HEK293T (cell line): ENCODE results near the gene ADAMTS8.

Experiments used
- CTCF ChIA-PET: fragments of 350-600 bp; formaldehyde crosslinking; extraction: SDS; loops from one replicate; lab custom pipeline; 2021; ENCODE audit warnings: antibody characterized with exemption, inconsistent platforms; lab: Yijun Ruan, JAX
- POLR2A ChIA-PET: fragments of 350-600 bp; formaldehyde crosslinking; extraction: SDS; loops from one replicate; lab custom pipeline; 2020; ENCODE audit warnings: antibody characterized with exemption, inconsistent platforms; lab: Yijun Ruan, JAX
- DNase-seq: peaks from one replicate; pipeline ENCODE4 v3.0.0; 2012; ENCODE audit warnings: mixed read lengths; ENCODE audit errors: extremely low spot score
- ARNT ChIP-seq: fragments of 450-650 bp; IDR thresholded peaks from 2 replicates; pipeline ENCODE4 v1.6.1; 2017; ENCODE audit warnings: mild to moderate bottlenecking
- BHLHE40 ChIP-seq: fragments of 450-650 bp; IDR thresholded peaks from 2 replicates; pipeline ENCODE4 v1.6.1; 2016; ENCODE audit warnings: mild to moderate bottlenecking, moderate library complexity, borderline replicate concordance
- CTBP1 ChIP-seq: fragments of 450-650 bp; IDR thresholded peaks from 2 replicates; pipeline ENCODE4 v1.6.1; 2016; ENCODE audit warnings: borderline replicate concordance
- ELF4 ChIP-seq: fragments of 450-650 bp; IDR thresholded peaks from 2 replicates; pipeline ENCODE4 v1.6.1; 2017; ENCODE audit warnings: antibody characterized with exemption
- FOXA1 ChIP-seq: fragments of 450-650 bp; IDR thresholded peaks from 2 replicates; pipeline ENCODE4 v1.6.1; 2016; ENCODE audit warnings: mild to moderate bottlenecking
- FOXK2 ChIP-seq: fragments of 450-650 bp; IDR thresholded peaks from 2 replicates; pipeline ENCODE4 v1.6.1; 2016; ENCODE audit warnings: mild to moderate bottlenecking
- FOXM1 ChIP-seq: fragments of 450-650 bp; IDR thresholded peaks from 2 replicates; pipeline ENCODE4 v1.6.1; 2017; ENCODE audit warnings: mild to moderate bottlenecking, borderline replicate concordance
- HDGF ChIP-seq: fragments of 450-650 bp; IDR thresholded peaks from 2 replicates; pipeline ENCODE4 v1.6.1; 2017; ENCODE audit warnings: antibody characterized with exemption, borderline replicate concordance
- L3MBTL2 ChIP-seq: fragments of 450-650 bp; conservative IDR thresholded peaks from 2 replicates; pipeline ENCODE4 v1.6.1; 2016; ENCODE audit warnings: mild to moderate bottlenecking
- LEF1 ChIP-seq: fragments of 450-650 bp; IDR thresholded peaks from 2 replicates; pipeline ENCODE4 v1.6.1; 2017; ENCODE audit warnings: mild to moderate bottlenecking, borderline replicate concordance
- NFRKB ChIP-seq: fragments of 450-650 bp; IDR thresholded peaks from 2 replicates; pipeline ENCODE4 v1.6.1; 2016; ENCODE audit warnings: mild to moderate bottlenecking, moderate library complexity
- SP1 ChIP-seq: fragments of 450-650 bp; IDR thresholded peaks from 2 replicates; pipeline ENCODE4 v1.6.1; 2017
- SUZ12 ChIP-seq: fragments of 450-650 bp; IDR thresholded peaks from 2 replicates; pipeline ENCODE4 v1.6.1; 2016; ENCODE audit warnings: mild to moderate bottlenecking
- TARDBP ChIP-seq: fragments of 450-650 bp; IDR thresholded peaks from 2 replicates; pipeline ENCODE4 v1.6.1; 2016
- ZNF384 ChIP-seq: fragments of 450-650 bp; IDR thresholded peaks from 2 replicates; pipeline ENCODE4 v1.6.1; 2016
- TF ChIP-seq, protein P1 (sequence below): fragments of 450-650 bp; IDR thresholded peaks from 2 replicates; pipeline ENCODE4 v1.6.1; 2016

The ADAMTS8 gene

GRCh38 chr11:130435671-130436070, 7.3 kb upstream of the ADAMTS8 start:
- DNase-seq = no peak
- TF ChIP-seq ELF4 = no peak
- TF ChIP-seq L3MBTL2 = no peak
- no peak for TF ChIP-seq FOXM1
- no peak for TF ChIP-seq BHLHE40
- no peak for TF ChIP-seq CTBP1
- no peak for TF ChIP-seq ZNF384
- TF ChIP-seq FOXK2 = no peak
- TF ChIP-seq NFRKB = no peak
- TF ChIP-seq ARNT = no peak
- TF ChIP-seq HDGF = no peak
- no peak for TF ChIP-seq FOXA1
- TF ChIP-seq SP1 = no peak
- no peak for TF ChIP-seq TARDBP
- TF ChIP-seq SUZ12 = no peak
- TF ChIP-seq LEF1 = no peak
- TF ChIP-seq, protein P1, sequence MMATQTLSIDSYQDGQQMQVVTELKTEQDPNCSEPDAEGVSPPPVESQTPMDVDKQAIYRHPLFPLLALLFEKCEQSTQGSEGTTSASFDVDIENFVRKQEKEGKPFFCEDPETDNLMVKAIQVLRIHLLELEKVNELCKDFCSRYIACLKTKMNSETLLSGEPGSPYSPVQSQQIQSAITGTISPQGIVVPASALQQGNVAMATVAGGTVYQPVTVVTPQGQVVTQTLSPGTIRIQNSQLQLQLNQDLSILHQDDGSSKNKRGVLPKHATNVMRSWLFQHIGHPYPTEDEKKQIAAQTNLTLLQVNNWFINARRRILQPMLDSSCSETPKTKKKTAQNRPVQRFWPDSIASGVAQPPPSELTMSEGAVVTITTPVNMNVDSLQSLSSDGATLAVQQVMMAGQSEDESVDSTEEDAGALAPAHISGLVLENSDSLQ = no peak
- POLR2A ChIA-PET = no interaction called here
- CTCF ChIA-PET = interaction anchor here (1.0 to 2.1 kb wide), 6 partner anchors 41 to 428 kb away, joined by 3 to 17 read pairs (median 7); no protein-coding TSS in a partner anchor

- POLR2A ChIA-PET = no interaction called here
- TF ChIP-seq LEF1 (no peak), ELF4 (no peak), SP1 (no peak), FOXM1 (no peak), TARDBP (no peak), FOXA1 (no peak), L3MBTL2 (no peak), SUZ12 (no peak), ZNF384 (no peak), NFRKB (no peak), BHLHE40 (no peak), ARNT (no peak), HDGF (no peak), FOXK2 (no peak), CTBP1 (no peak)
- TF ChIP-seq, protein P1 = no peak
- peak; percentile 69 for DNase-seq
- CTCF ChIA-PET = interaction anchor here (0.5 to 2.1 kb wide), 13 partner anchors 13 to 935 kb away, joined by 3 to 17 read pairs (median 4); no protein-coding TSS in a partner anchor
Observed at GRCh38 chr11:130434521-130435223, 6.3 kb upstream of the ADAMTS8 start.

DNA sequence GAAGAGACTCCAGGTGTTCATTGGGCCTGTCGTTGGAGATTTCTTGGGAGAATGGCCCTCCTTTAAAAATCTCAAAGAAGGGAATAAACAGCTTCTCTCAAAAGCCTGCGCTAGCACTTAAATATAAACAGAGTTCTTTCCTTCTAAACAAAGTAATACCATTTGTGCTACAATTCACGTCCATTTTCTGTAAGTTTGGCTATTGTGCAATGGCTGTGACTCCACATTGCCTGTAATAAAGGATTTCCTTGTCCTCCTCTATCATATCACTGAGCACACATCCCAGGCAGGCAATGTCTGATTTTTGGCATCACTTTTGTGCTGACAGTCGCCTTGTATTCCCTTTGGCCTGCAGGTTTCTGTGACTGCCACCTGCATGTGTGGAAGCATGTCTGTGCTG, 4.9 kb upstream of the ADAMTS8 start:
- CTCF ChIA-PET = interaction anchor here (0.6 to 3.4 kb wide), 4 partner anchors 429 to 546 kb away, joined by 3 to 25 read pairs (median 10); no protein-coding TSS in a partner anchor
- TF ChIP-seq, protein P1 = no peak
- TF ChIP-seq SP1 (no peak), FOXA1 (no peak), CTBP1 (no peak), L3MBTL2 (no peak), HDGF (no peak), NFRKB (no peak)
- POLR2A ChIA-PET = no interaction called here
- no peak for DNase-seq

DNA sequence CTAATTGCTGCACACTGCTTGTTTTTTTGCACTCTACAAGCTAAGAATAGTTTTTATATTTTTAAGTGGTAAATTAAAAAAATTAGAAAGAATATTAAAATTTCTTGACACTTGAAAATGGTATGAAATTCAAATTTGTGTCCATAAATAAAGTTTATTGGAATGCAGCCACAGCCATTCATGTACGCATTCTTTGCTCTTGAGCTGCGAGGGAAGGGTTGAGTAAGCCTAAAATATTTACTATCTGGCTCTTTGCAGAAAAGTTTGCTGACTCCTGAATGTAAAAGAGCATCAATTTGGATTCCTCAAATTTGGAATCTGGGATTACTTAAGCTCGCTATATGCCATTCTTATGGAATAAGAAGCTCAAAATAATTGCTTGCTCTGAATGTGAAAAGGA, 3.4 kb upstream of the ADAMTS8 start:
- DNase-seq = no peak
- POLR2A ChIA-PET = no interaction called here
- TF ChIP-seq TARDBP (no peak), NFRKB (no peak), FOXK2 (no peak), ARNT (no peak), CTBP1 (no peak)
- CTCF ChIA-PET = interaction anchor here (0.5 to 3.4 kb wide), 9 partner anchors 10 to 467 kb away, joined by 3 to 25 read pairs (median 4); no protein-coding TSS in a partner anchor

- POLR2A ChIA-PET = no interaction called here
- no peak for TF ChIP-seq NFRKB
- TF ChIP-seq ELF4 = no peak
- no peak for TF ChIP-seq LEF1
- peak; percentile 64 for DNase-seq
- CTCF ChIA-PET = interaction anchor here (0.6 to 3.4 kb wide), 10 partner anchors 11 to 468 kb away, joined by 3 to 25 read pairs (median 4); no protein-coding TSS in a partner anchor
Observed at GRCh38 chr11:130431331-130431773, 2.9 kb upstream of the ADAMTS8 start.

GRCh38 chr11:130429983-130430382, 1.6 kb upstream of the ADAMTS8 start:
- POLR2A ChIA-PET = no interaction called here

More at GRCh38 chr11:130429983-130430382, 1.6 kb upstream of the ADAMTS8 start:
- CTCF ChIA-PET = interaction anchor here (1.2 kb wide), 1 partner anchor 433 kb away, joined by 3 read pairs; no protein-coding TSS in a partner anchor
- no peak for TF ChIP-seq SP1
- TF ChIP-seq TARDBP = no peak
- no peak for TF ChIP-seq ZNF384
- no peak for TF ChIP-seq SUZ12
- no peak for TF ChIP-seq FOXM1
- TF ChIP-seq ELF4 = no peak
- no peak for TF ChIP-seq NFRKB
- TF ChIP-seq, protein P1 = no peak
- TF ChIP-seq FOXK2 = no peak
- TF ChIP-seq BHLHE40 = no peak
- DNase-seq = no peak
